ENCODE results near the gene NTRK2. TPM values are rescaled to one million over a fixed set of nuclear protein-coding genes. Genes with fewer than 3 reads are reported as not detected.

Gene NTRK2
- total and polyA plus RNA-seq, 10 of the 15 experiments (the other 5 are each of a cell fraction or from before 2014, with no cell fraction given) = 0.42 to 4.6 (median 0.65) TPM

DNA sequence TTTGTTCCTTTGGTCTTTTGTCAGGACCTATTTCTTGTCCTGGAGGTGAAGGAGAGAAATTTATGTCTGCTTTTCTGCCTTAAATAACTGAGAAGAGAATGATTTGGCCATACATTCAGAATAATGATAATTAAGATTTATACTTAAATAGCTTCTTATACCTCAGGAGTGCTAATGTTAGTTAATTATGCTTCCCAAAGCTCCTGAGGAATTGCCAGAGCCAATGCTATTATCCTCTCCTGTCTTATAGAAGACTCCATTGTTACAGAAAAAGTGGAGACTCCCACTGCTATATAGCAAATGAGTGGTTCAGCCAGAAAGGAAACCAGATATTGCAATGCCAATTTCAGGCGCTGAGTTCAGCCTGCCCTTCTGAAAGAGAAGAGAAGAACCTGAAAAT, 67.0 kb downstream of the NTRK2 start:
- intact Hi-C loops (cut with micrococcal nuclease; ENCODE audit: unreplicated experiment) (no loop called here), in situ Hi-C loops (cut with MboI) (no loop called here)
- WGBS (ENCODE audit: insufficient coverage, insufficient replicate concordance, low lambda C conversion rate, missing lambda C conversion rate) = 67% methylated on average over 1 of the region's 1 CpG
- DNase-seq (ENCODE audit: low read depth, low spot score) = no peak
- H3K27me3 ChIP-seq (replicated peaks in 1 of 2; ENCODE audit: control insufficient read depth in 2 of 2, insufficient read depth in 2 of 2, low read length in 1 of 2) = no peaks in the 10 kb centered on the region
- no peak for ATAC-seq
- no peaks in the 10 kb centered on the region for H3K79me2 ChIP-seq (ENCODE audit: control insufficient read depth, insufficient read depth, low read length)
- BruUV-seq (replicated peaks) = no TSS peak
- ChIA-PET CTCF (interaction anchor here (0.6 to 1.6 kb wide), 6 partner anchors 12 to 414 kb away, joined by 3 to 7 read pairs (median 3); no protein-coding TSS in a partner anchor), POLR2A (interaction anchor here (1.1 kb wide), 1 partner anchor 8 kb away, joined by 3 read pairs; no protein-coding TSS in a partner anchor), SMC1A (ENCODE audit: uncharacterized antibody, unreplicated experiment) (interaction anchor here (1.2 to 2.8 kb wide), 6 partner anchors 9 to 43 kb away, joined by 4 to 10 read pairs (median 8); no protein-coding TSS in a partner anchor), RAD21 (ENCODE audit: unreplicated experiment) (interaction anchor here (0.7 to 1.0 kb wide), 2 partner anchors 18 to 28 kb away, joined by 3 read pairs; no protein-coding TSS in a partner anchor)
- no peak for FAIRE-seq
- no peak overlapping the region for H2AFZ ChIP-seq (ENCODE audit: control insufficient read depth, low read depth, low read length)
- peaks cover 2% of the 10 kb centered on the region; the same call in 2 of the 3 replicates for H3K9me3 ChIP-seq (replicated peaks; ENCODE audit: control insufficient read depth, insufficient read depth, low read length)
- H3K4me3 ChIP-seq = no peak overlapping the region
- H4K20me1 ChIP-seq (ENCODE audit: control insufficient read depth, insufficient read depth) = no peaks in the 10 kb centered on the region
- H3K4me2 ChIP-seq (ENCODE audit: control insufficient read depth, insufficient read depth) = no peak overlapping the region
- H3K27ac ChIP-seq (ENCODE audit: control insufficient read depth, insufficient read depth) = no peak overlapping the region
- H3K9ac ChIP-seq (ENCODE audit: control insufficient read depth, insufficient read depth, low read length) = no peak overlapping the region
- no peaks in the 10 kb centered on the region for H3K4me1 ChIP-seq (ENCODE audit: control insufficient read depth, insufficient read depth, low read length)
- 0 out of 4 replicates have a peak, but pooled peaks cover 0 to 1% of the 10 kb centered on the region in 2 experiments for H3K36me3 ChIP-seq (ENCODE audit: control insufficient read depth in 2 of 2, insufficient read depth in 2 of 2, low read length in 1 of 2)
- TF ChIP-seq, protein P1, sequence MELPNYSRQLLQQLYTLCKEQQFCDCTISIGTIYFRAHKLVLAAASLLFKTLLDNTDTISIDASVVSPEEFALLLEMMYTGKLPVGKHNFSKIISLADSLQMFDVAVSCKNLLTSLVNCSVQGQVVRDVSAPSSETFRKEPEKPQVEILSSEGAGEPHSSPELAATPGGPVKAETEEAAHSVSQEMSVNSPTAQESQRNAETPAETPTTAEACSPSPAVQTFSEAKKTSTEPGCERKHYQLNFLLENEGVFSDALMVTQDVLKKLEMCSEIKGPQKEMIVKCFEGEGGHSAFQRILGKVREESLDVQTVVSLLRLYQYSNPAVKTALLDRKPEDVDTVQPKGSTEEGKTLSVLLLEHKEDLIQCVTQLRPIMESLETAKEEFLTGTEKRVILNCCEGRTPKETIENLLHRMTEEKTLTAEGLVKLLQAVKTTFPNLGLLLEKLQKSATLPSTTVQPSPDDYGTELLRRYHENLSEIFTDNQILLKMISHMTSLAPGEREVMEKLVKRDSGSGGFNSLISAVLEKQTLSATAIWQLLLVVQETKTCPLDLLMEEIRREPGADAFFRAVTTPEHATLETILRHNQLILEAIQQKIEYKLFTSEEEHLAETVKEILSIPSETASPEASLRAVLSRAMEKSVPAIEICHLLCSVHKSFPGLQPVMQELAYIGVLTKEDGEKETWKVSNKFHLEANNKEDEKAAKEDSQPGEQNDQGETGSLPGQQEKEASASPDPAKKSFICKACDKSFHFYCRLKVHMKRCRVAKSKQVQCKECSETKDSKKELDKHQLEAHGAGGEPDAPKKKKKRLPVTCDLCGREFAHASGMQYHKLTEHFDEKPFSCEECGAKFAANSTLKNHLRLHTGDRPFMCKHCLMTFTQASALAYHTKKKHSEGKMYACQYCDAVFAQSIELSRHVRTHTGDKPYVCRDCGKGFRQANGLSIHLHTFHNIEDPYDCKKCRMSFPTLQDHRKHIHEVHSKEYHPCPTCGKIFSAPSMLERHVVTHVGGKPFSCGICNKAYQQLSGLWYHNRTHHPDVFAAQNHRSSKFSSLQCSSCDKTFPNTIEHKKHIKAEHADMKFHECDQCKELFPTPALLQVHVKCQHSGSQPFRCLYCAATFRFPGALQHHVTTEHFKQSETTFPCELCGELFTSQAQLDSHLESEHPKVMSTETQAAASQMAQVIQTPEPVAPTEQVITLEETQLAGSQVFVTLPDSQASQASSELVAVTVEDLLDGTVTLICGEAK (IDR thresholded peaks at IDR 0.05; ENCODE audit: borderline replicate concordance) = no peak
- no peak for TF ChIP-seq EED (IDR thresholded peaks at IDR 0.05; ENCODE audit: low read depth)
- no peak for TF ChIP-seq JUNB (IDR thresholded peaks at IDR 0.05)
- no peak for TF ChIP-seq CBX5 (IDR thresholded peaks at IDR 0.05; ENCODE audit: low read depth)
- no peak for TF ChIP-seq PAX8 (IDR thresholded peaks at IDR 0.05)
- no peak for TF ChIP-seq ASH2L (IDR thresholded peaks at IDR 0.05; ENCODE audit: borderline replicate concordance, low read depth)
- no peak for TF ChIP-seq POLR2A (IDR thresholded peaks at IDR 0.05; ENCODE audit: low read depth, low read length)
- no peak for TF ChIP-seq TARDBP (IDR thresholded peaks at IDR 0.05; ENCODE audit: borderline replicate concordance)
- no peak for TF ChIP-seq NFIC (IDR thresholded peaks at IDR 0.05; ENCODE audit: low read depth, low read length)
- TF ChIP-seq SREBF1 (IDR thresholded peaks at IDR 0.05; ENCODE audit: low read length) = no peak
- TF ChIP-seq, protein P2, sequence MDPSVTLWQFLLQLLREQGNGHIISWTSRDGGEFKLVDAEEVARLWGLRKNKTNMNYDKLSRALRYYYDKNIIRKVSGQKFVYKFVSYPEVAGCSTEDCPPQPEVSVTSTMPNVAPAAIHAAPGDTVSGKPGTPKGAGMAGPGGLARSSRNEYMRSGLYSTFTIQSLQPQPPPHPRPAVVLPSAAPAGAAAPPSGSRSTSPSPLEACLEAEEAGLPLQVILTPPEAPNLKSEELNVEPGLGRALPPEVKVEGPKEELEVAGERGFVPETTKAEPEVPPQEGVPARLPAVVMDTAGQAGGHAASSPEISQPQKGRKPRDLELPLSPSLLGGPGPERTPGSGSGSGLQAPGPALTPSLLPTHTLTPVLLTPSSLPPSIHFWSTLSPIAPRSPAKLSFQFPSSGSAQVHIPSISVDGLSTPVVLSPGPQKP (IDR thresholded peaks at IDR 0.05; ENCODE audit: low read depth, low read length) = no peak
- no peak for TF ChIP-seq ZZZ3 (IDR thresholded peaks at IDR 0.05; ENCODE audit: control insufficient read depth, insufficient read length, low read depth)
- TF ChIP-seq, protein P3, sequence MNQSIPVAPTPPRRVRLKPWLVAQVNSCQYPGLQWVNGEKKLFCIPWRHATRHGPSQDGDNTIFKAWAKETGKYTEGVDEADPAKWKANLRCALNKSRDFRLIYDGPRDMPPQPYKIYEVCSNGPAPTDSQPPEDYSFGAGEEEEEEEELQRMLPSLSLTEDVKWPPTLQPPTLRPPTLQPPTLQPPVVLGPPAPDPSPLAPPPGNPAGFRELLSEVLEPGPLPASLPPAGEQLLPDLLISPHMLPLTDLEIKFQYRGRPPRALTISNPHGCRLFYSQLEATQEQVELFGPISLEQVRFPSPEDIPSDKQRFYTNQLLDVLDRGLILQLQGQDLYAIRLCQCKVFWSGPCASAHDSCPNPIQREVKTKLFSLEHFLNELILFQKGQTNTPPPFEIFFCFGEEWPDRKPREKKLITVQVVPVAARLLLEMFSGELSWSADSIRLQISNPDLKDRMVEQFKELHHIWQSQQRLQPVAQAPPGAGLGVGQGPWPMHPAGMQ (IDR thresholded peaks at IDR 0.05; ENCODE audit: borderline replicate concordance) = no peak
- TF ChIP-seq, protein P4, sequence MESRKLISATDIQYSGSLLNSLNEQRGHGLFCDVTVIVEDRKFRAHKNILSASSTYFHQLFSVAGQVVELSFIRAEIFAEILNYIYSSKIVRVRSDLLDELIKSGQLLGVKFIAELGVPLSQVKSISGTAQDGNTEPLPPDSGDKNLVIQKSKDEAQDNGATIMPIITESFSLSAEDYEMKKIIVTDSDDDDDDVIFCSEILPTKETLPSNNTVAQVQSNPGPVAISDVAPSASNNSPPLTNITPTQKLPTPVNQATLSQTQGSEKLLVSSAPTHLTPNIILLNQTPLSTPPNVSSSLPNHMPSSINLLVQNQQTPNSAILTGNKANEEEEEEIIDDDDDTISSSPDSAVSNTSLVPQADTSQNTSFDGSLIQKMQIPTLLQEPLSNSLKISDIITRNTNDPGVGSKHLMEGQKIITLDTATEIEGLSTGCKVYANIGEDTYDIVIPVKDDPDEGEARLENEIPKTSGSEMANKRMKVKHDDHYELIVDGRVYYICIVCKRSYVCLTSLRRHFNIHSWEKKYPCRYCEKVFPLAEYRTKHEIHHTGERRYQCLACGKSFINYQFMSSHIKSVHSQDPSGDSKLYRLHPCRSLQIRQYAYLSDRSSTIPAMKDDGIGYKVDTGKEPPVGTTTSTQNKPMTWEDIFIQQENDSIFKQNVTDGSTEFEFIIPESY (IDR thresholded peaks at IDR 0.05) = no peak
